A549 (cell line): Measurements from ENCODE around the gene ITSN2.

Experiments
- CBX2 ChIP-seq: fragments of 200-600 bp; sonication (generic); IDR thresholded peaks from 2 replicates; pipeline ENCODE4 v1.6.1; 2016; ENCODE audit warnings: low read depth, mild to moderate bottlenecking, borderline replicate concordance
- CEBPB ChIP-seq, 2 experiments: fragments of >200 bp in 1 of 2; sonication (Bioruptor Twin) in 1 of 2; formaldehyde crosslinking in 1 of 2; IDR thresholded peaks; 2 replicates each; pipeline ENCODE4 v1.6.1; 2012 to 2016
- EP300 ChIP-seq, 2 experiments: fragments of >200 bp; sonication (Bioruptor Twin); formaldehyde crosslinking; IDR thresholded peaks; 2 replicates in 1 of 2; 3 replicates in 1 of 2; pipeline ENCODE4 v1.6.1; 2016 to 2017
- POLR2A ChIP-seq: IDR thresholded peaks from 2 replicates; pipeline ENCODE4 v1.6.1; 2012; ENCODE audit warnings: mild to moderate bottlenecking, low read length
- REST ChIP-seq: fragments of 200-600 bp; sonication (generic); IDR thresholded peaks from 2 replicates; pipeline ENCODE4 v1.6.1; 2016; ENCODE audit warnings: antibody characterized with exemption, mild to moderate bottlenecking, moderate library complexity
- RFX5 ChIP-seq: fragments of 450-650 bp; IDR thresholded peaks from 2 replicates; pipeline ENCODE4 v1.7.1; 2014; ENCODE audit warnings: antibody characterized with exemption, mild to moderate bottlenecking, moderate library complexity
- SMC3 ChIP-seq: fragments of >200 bp; sonication (Bioruptor Twin); formaldehyde crosslinking; IDR thresholded peaks from 3 replicates; pipeline ENCODE4 v1.6.1; 2018; ENCODE audit warnings: inconsistent platforms
- TF ChIP-seq, protein P1 (sequence below): fragments of >200 bp; sonication (Bioruptor Twin); formaldehyde crosslinking; IDR thresholded peaks from 3 replicates; pipeline ENCODE4 v1.5.1; 2016

- TF ChIP-seq, protein P1, sequence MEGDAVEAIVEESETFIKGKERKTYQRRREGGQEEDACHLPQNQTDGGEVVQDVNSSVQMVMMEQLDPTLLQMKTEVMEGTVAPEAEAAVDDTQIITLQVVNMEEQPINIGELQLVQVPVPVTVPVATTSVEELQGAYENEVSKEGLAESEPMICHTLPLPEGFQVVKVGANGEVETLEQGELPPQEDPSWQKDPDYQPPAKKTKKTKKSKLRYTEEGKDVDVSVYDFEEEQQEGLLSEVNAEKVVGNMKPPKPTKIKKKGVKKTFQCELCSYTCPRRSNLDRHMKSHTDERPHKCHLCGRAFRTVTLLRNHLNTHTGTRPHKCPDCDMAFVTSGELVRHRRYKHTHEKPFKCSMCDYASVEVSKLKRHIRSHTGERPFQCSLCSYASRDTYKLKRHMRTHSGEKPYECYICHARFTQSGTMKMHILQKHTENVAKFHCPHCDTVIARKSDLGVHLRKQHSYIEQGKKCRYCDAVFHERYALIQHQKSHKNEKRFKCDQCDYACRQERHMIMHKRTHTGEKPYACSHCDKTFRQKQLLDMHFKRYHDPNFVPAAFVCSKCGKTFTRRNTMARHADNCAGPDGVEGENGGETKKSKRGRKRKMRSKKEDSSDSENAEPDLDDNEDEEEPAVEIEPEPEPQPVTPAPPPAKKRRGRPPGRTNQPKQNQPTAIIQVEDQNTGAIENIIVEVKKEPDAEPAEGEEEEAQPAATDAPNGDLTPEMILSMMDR = no peak
- TF ChIP-seq POLR2A = no peak
- no peak for TF ChIP-seq EP300 (IDR thresholded peaks at IDR 0.05)
- TF ChIP-seq CEBPB (IDR thresholded peaks at IDR 0.05) = no peak
- no peak for TF ChIP-seq REST
- TF ChIP-seq SMC3 = no peak
- TF ChIP-seq CBX2 = no peak
- no peak for TF ChIP-seq RFX5
Observed at GRCh38 chr2:24162494-24162893, 197.8 kb downstream of the ITSN2 start.
